K562 (cell line): ENCODE data around the gene UTP4. TPM values are rescaled to one million over a fixed set of nuclear protein-coding genes. Genes with fewer than 3 reads are reported as not detected.

Experiments
- ARID3A ChIP-seq: IDR thresholded peaks from 2 replicates; pipeline ENCODE4 v1.6.1; 2012; ENCODE audit warnings: low read depth, low read length, improper control_type of control experiment, borderline replicate concordance
- BHLHE40 ChIP-seq: IDR thresholded peaks from 2 replicates; pipeline ENCODE4 v1.6.1; 2011; ENCODE audit warnings: low read length, improper control_type of control experiment
- FOXK2 ChIP-seq, 2 experiments: fragments of 450-650 bp; IDR thresholded peaks in 1 of 2; conservative IDR thresholded peaks in 1 of 2; 2 replicates each; pipeline ENCODE4 v1.6.1; 2016; ENCODE audit warnings: low read depth in 2 of 2, mild to moderate bottlenecking in 1 of 2
- MCM2 ChIP-seq: fragments of 450-650 bp; IDR thresholded peaks from 2 replicates; pipeline ENCODE4 v1.6.1; 2017; ENCODE audit warnings: low read depth, mild to moderate bottlenecking
- MITF ChIP-seq: IDR thresholded peaks from 2 replicates; pipeline ENCODE4 v1.6.1; 2014; ENCODE audit warnings: antibody characterized with exemption
- NONO ChIP-seq, 2 experiments: fragments of 200-400 bp in 1 of 2; fragments of 450-650 bp in 1 of 2; formaldehyde crosslinking in 1 of 2; IDR thresholded peaks; 2 replicates each; pipeline ENCODE4 v1.6.1; 2017; ENCODE audit warnings: low read depth in 2 of 2, mild to moderate bottlenecking in 2 of 2, moderate library complexity in 2 of 2, low read length in 1 of 2
- POLR2G ChIP-seq: fragments of 200-400 bp; formaldehyde crosslinking; IDR thresholded peaks from 2 replicates; pipeline ENCODE4 v1.6.1; 2017; ENCODE audit warnings: low read depth, mild to moderate bottlenecking, antibody characterized with exemption, low read length, moderate library complexity
- POU5F1 ChIP-seq: fragments of 150-350 bp; IDR thresholded peaks from 2 replicates; pipeline ENCODE4 v1.6.1; 2014; ENCODE audit warnings: borderline replicate concordance, low read length, low read depth, mild to moderate bottlenecking; ENCODE audit not compliant: partially characterized antibody
- PTBP1 ChIP-seq: fragments of 200-400 bp; formaldehyde crosslinking; IDR thresholded peaks from 2 replicates; pipeline ENCODE4 v1.6.1; 2017; ENCODE audit warnings: low read depth, low read length
- SMARCE1 ChIP-seq: fragments of 450-650 bp; IDR thresholded peaks from 2 replicates; pipeline ENCODE4 v1.7.1; 2016; ENCODE audit warnings: mild to moderate bottlenecking
- SPI1 ChIP-seq: IDR thresholded peaks from 2 replicates; pipeline ENCODE4 v1.6.1; 2011; ENCODE audit warnings: low read depth, low read length, control low read depth, borderline replicate concordance
- TAF1 ChIP-seq: IDR thresholded peaks from 2 replicates; pipeline ENCODE4 v1.6.1; 2011; ENCODE audit warnings: mild to moderate bottlenecking, low read length, moderate library complexity; ENCODE audit not compliant: insufficient read depth, control insufficient read depth, severe bottlenecking; ENCODE audit errors: extremely low read depth
- TCF7L2 ChIP-seq: fragments of 150-350 bp; IDR thresholded peaks from 2 replicates; pipeline ENCODE4 v1.6.1; 2016; ENCODE audit warnings: low read depth, mild to moderate bottlenecking, low read length, moderate library complexity
- ZBTB11 ChIP-seq, 3 experiments: fragments of 200-800 bp in 1 of 3; fragments of 250-450 bp in 1 of 3; fragments of 450-650 bp in 1 of 3; sonication (Bioruptor Pico) in 1 of 3; sonication (Bioruptor generic) in 1 of 3; formaldehyde crosslinking in 1 of 3; IDR thresholded peaks; 2 replicates each; pipeline versions ENCODE4 v1.6.1 to v1.8.0; 2016 to 2022; ENCODE audit warnings: mild to moderate bottlenecking in 2 of 3, missing genetic modification characterization in 2 of 3, missing compliant biosample characterization in 1 of 3, moderate library complexity in 1 of 3
- ZC3H4 ChIP-seq: sonication (generic); formaldehyde crosslinking; IDR thresholded peaks from 2 replicates; pipeline ENCODE4 v1.9.0; 2021; ENCODE audit warnings: missing genetic modification reagents, borderline replicate concordance
- ZNF165 ChIP-seq: fragments of 250-450 bp; sonication (Bioruptor Pico); IDR thresholded peaks from 2 replicates; pipeline ENCODE4 v1.4.0; 2020; ENCODE audit warnings: borderline replicate concordance
- ZNF347 ChIP-seq: fragments of 450-650 bp; formaldehyde crosslinking; IDR thresholded peaks from 2 replicates; pipeline ENCODE4 v1.4.0; 2020; ENCODE audit warnings: low read depth, mild to moderate bottlenecking, moderate library complexity
- polyA plus RNA-seq, 8 experiments: library from polyadenylated mRNA; depleted of rRNA in 4 of 8; stranded (reverse) in 5 of 8; unstranded in 3 of 8; fragments of >200 nt; fragmentation: Nextera tagmentation in 2 of 8; fragmentation: Illumina TruSeq in 1 of 8; extraction: Ambion mirVana in 2 of 8; extraction: Trizol in 1 of 8; gene quantifications; 2 replicates each; pipeline versions ENCODE4 v1.2.1 to v1.2.3, GENCODE V29; 2011 to 2014; ENCODE audit warnings: inconsistent platforms in 1 of 8, missing spikeins in 1 of 8
- total RNA-seq, 7 experiments: library from RNA; depleted of rRNA in 6 of 7; stranded (reverse); fragments of >200 nt in 6 of 7; fragmentation: Illumina TruSeq in 2 of 7; extraction: Trizol in 2 of 7; gene quantifications; 2 replicates each; pipeline versions ENCODE4 v1.2.1 to v1.2.3, GENCODE V29; 2011 to 2021; ENCODE audit warnings: low replicate concordance in 1 of 7

UTP4 gene
- total and polyA plus RNA-seq, 9 of the 15 experiments (the other 6 are each of a cell fraction or from before 2014, with no cell fraction given), result 46.1 to 203 (median 145) TPM

- TF ChIP-seq ARID3A, result no peak
- no peak for TF ChIP-seq SMARCE1
- TF ChIP-seq NONO (IDR thresholded peaks at IDR 0.05; ENCODE audit: low read depth in 2 of 2, low read length in 1 of 2), result peak; percentile 83 to 85
- peak; percentile 51 to 88 (median 56); a peak in 3 of 6 replicates for TF ChIP-seq ZBTB11 (CRISPR knock-in tag; IDR thresholded peaks at IDR 0.05)
- TF ChIP-seq ZNF165, result no peak
- peak; percentile 70 for TF ChIP-seq BHLHE40
- peak; percentile 43; the same call in 1 of the 2 replicates for TF ChIP-seq SPI1
- TF ChIP-seq MITF, result no peak
- TF ChIP-seq MCM2, result no peak
- no peak for TF ChIP-seq PTBP1
- TF ChIP-seq POLR2G, result peak; percentile 99
- no peak for TF ChIP-seq ZNF347 (CRISPR knock-in tag)
- TF ChIP-seq POU5F1, result no peak
- peak; percentile 79 for TF ChIP-seq TAF1
- TF ChIP-seq FOXK2 (conservative IDR thresholded peaks at IDR 0.05 in 1 of 2, IDR thresholded peaks at IDR 0.05 in 1 of 2; ENCODE audit: low read depth in 2 of 2), result 0 out of 4 replicates have a peak, but pooled peaks of 1 of the 2 experiments have one; percentile 14
- TF ChIP-seq ZC3H4, result no peak
- TF ChIP-seq TCF7L2, result no peak
Observed at GRCh38 chr16:69132424-69133252, at the start of gene UTP4, which contains the start of gene CHTF8 (continued).
